Common myeloid progenitor, CD34-positive (primary cell): ENCODE data around the gene NRP2.

ENCODE experiments used
- CTCF ChIA-PET: fragments of 350-600 bp; sonication (Branson Sonifier 250); formaldehyde crosslinking; loops from one replicate; lab custom pipeline; 2021; ENCODE audit warnings: antibody characterized with exemption; lab: Charles Lee
- POLR2A ChIA-PET: fragments of 350-600 bp; sonication (Branson Sonifier 250); formaldehyde crosslinking; loops from one replicate; lab custom pipeline; 2021; ENCODE audit warnings: antibody characterized with exemption; lab: Charles Lee
- DNase-seq, 3 donors: peaks; one replicate each; pipeline versions ENCODE4 v3.0.0 to v3.0.0-alpha.2; 2013
- H3K27ac ChIP-seq, 2 experiments: 1 replicate in 1 of 2; 2 replicates in 1 of 2; pipeline ENCODE4 v1.7.0; 2013; ENCODE audit warnings: inconsistent platforms in 2 of 2, low read length in 2 of 2, mild to moderate bottlenecking in 2 of 2, low read depth in 1 of 2, moderate library complexity in 1 of 2; ENCODE audit not compliant: severe bottlenecking in 2 of 2, insufficient read depth in 1 of 2, poor library complexity in 1 of 2
- H3K27me3 ChIP-seq, 5 experiments: replicated peaks in 2 of 5; 1 replicate in 3 of 5; 2 replicates in 2 of 5; pipeline versions ENCODE4 v1.6.1 to v1.7.0; 2013; ENCODE audit warnings: low read length in 4 of 5, mild to moderate bottlenecking in 2 of 5, moderate library complexity in 2 of 5, inconsistent platforms in 1 of 5; ENCODE audit not compliant: insufficient read depth in 5 of 5, control insufficient read depth in 4 of 5
- H3K36me3 ChIP-seq, 4 experiments: 1 replicate in 2 of 4; 2 replicates in 2 of 4; pipeline versions ENCODE4 v1.6.1 to v1.7.0; 2013; ENCODE audit warnings: low read length in 3 of 4, control low read depth in 1 of 4, mild to moderate bottlenecking in 1 of 4; ENCODE audit not compliant: control insufficient read depth in 4 of 4, insufficient read depth in 4 of 4
- H3K4me1 ChIP-seq, 4 experiments: 1 replicate in 3 of 4; 2 replicates in 1 of 4; pipeline versions ENCODE4 v1.6.1 to v1.7.1; 2013; ENCODE audit warnings: low read length in 3 of 4, mild to moderate bottlenecking in 3 of 4, control low read depth in 1 of 4, inconsistent platforms in 1 of 4, moderate library complexity in 1 of 4; ENCODE audit not compliant: control insufficient read depth in 4 of 4, insufficient read depth in 4 of 4; ENCODE audit errors: control extremely low read depth in 1 of 4
- H3K4me3 ChIP-seq, 7 experiments: 1 replicate in 4 of 7; 2 replicates in 3 of 7; pipeline versions ENCODE4 v1.5.1 to v1.7.0; 2013; ENCODE audit warnings: mild to moderate bottlenecking in 7 of 7, low read length in 6 of 7, moderate library complexity in 6 of 7, inconsistent platforms in 2 of 7, low read depth in 2 of 7, control low read depth in 1 of 7; ENCODE audit not compliant: insufficient read depth in 4 of 7, control insufficient read depth in 1 of 7; ENCODE audit errors: extremely low read depth in 1 of 7
- H3K9me3 ChIP-seq, 5 experiments: 1 replicate in 4 of 5; 2 replicates in 1 of 5; pipeline versions ENCODE4 v1.6.1 to v1.7.1; 2013; ENCODE audit warnings: low read length in 4 of 5, mild to moderate bottlenecking in 2 of 5, inconsistent platforms in 1 of 5, low read depth in 1 of 5, moderate library complexity in 1 of 5; ENCODE audit not compliant: control insufficient read depth in 4 of 5, insufficient read depth in 2 of 5; ENCODE audit errors: control extremely low read depth in 1 of 5
- WGBS: methylation state at CpG from one replicate; pipeline ENCODE4 v1.1.5; 2013; ENCODE audit not compliant: insufficient coverage; 5-methylcytosine and 5-hydroxymethylcytosine counted together

The NRP2 gene

DNA sequence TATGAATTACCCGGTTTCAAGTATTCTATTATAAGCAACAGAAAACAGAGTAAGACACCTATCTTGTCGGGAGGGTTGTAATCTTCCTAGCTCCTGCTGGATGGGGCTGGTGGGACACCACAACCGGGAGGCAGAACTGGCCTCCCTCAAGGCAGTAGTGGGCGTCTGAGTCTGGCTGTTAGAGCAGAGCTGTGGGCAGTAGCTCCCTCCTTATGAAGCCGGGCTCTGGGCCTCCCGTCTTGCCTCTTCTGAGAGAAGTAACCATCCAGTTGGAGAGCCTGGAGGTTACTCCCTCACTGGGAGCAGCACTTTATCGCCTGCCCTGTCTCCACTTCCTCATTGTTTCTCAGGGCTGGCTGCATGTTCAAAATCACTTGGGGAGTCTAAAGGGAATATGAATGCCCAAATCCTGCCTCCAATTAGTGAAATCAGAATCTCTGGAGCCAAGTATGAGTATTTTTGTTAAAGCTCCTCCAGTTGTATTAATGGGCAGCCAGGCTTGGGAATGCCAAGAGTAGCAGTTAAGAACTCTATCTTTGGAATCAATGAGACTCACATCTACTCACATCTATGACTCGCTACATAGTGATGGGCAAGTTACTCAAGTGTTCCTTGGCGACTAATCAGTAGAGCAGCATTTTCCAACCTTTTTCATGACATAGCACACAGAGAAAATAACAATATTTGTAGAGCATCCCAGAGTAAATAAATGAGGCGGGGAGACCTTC is 27.3 kb upstream of the NRP2 start:
- CTCF ChIA-PET, result no interaction called here
- no peak for DNase-seq
- Histone ChIP-seq H3K36me3 (no peaks in the 10 kb centered on the region), H3K27ac (no peak overlapping the region), H3K27me3 (peaks cover 0 to 17% (median 0%) of the 10 kb centered on the region in 5 experiments), H3K9me3 (no peaks in the 10 kb centered on the region), H3K4me1 (no peaks in the 10 kb centered on the region), H3K4me3 (no peak overlapping the region)
- POLR2A ChIA-PET, result no interaction called here
- WGBS, result 93% methylated on average over 6 of the region's 10 CpGs

DNA sequence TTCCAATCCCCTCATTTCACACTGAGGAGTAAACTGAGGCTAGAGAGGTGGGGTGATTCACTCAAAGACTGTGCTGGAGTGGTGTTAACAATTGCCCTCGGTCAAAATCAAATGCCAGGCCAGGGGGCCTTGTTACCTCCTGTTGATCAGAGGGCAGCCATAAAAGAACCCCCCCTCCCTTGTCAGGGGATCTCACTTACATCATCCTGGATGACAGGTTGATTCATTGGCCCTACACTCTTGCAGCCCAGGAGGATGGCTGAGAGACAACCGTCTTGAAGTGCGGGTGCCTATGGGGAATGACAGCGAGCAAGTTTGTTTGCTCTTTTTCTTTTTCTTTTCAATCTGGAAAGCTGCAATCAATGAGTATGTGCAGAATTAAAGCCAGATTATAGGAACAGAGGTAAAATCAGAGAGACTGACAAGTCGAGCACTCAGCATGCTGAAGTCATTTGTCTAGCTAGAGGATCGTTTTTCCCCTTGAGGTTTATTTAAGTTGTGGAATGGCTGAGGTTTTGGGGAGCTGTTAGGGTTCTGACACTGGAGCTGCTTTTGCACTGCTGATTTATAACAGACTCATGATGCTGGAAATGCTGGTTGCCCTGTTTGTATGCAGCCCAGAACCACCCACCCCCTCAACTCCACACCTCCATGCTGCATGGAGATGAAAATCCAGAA is 26.4 kb upstream of the NRP2 start:
- no peaks in the 10 kb centered on the region for H3K36me3 ChIP-seq
- no peak overlapping the region for H3K4me3 ChIP-seq
- no peak for DNase-seq
- H3K27ac ChIP-seq, result no peak overlapping the region
- WGBS, result 92% methylated on average over 6 of the region's 6 CpGs
- peaks cover 0 to 15% (median 0%) of the 10 kb centered on the region in 5 experiments for H3K27me3 ChIP-seq
- ChIA-PET POLR2A (no interaction called here), CTCF (no interaction called here)
- H3K4me1 ChIP-seq, result peaks cover 0 to 5% (median 2%) of the 10 kb centered on the region in 4 experiments
- H3K9me3 ChIP-seq, result no peaks in the 10 kb centered on the region

DNA sequence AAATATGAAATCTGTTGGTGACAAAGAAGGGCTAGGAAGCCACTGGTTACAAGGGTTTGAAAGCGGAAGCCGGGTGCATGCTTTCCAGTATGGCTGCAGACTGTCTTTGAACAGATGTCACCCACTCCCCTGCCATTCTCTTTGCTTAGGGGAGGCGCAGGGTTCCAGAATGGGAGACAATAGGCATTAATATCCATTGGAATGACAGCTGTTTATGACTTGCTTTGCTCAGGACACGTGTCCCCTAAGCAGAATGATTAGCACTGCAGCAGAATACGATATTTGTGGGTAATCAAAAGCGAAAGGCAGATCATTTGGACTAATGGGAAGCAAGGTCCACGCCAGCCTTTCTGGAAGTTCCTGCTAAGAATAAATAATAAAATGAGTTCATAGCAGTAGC is 25.8 kb upstream of the NRP2 start:
- WGBS, result 94% methylated on average over 7 of the region's 7 CpGs
- DNase-seq, result no peak
- ChIA-PET POLR2A (no interaction called here), CTCF (no interaction called here)
- no peak overlapping the region for H3K4me3 ChIP-seq
- H3K36me3 ChIP-seq, result no peaks in the 10 kb centered on the region
- H3K4me1 ChIP-seq, result peaks cover 0 to 10% (median 3%) of the 10 kb centered on the region in 4 experiments
- H3K9me3 ChIP-seq, result no peaks in the 10 kb centered on the region
- peaks cover 0 to 14% (median 0%) of the 10 kb centered on the region in 5 experiments for H3K27me3 ChIP-seq
- H3K27ac ChIP-seq, result no peak overlapping the region

DNA sequence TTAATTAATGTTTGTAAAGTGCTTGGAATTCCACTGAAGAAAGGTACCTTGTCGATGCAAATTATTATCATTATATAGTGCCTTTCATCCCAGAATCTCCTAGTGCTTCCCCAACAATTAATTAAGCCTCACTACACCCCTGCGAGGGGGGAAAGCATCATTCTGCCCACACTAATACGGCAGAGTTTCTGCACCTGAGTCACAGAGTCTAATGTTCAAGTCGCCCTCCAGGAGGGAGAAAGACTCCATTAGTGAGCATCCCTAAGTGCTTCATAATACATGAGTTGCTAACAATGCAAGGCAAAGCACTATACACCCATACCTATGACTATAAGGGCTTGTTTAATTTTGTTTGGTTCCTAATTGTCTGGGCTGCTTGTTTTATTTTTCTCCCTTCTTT is 25.4 kb upstream of the NRP2 start:
- Histone ChIP-seq H3K27ac (no peak overlapping the region), H3K36me3 (no peaks in the 10 kb centered on the region)
- POLR2A ChIA-PET, result no interaction called here

DNA sequence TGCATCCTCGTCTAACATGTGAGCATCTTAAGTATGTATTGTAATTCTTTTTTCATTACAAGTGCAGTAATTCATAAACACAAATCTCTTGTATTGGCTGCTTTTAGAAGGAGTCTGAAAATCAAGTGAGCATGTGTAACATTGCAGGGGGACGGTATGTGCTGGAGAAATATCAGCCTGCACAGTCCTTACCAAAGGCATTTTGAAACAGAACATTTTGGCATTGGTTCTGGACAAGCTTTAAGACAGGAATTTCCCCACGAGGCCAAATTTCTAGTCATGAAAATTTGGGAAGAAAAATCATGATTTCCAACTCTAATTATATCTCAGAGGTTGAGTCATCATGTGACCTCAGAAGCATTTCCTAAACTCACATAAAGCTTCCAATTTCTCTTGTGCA is 24.7 kb upstream of the NRP2 start:
- Histone ChIP-seq H3K36me3 (no peaks in the 10 kb centered on the region), H3K27ac (no peak overlapping the region), H3K4me1 (peaks cover 0 to 10% (median 3%) of the 10 kb centered on the region in 4 experiments), H3K27me3 (peaks cover 0 to 14% (median 0%) of the 10 kb centered on the region in 5 experiments), H3K4me3 (no peak overlapping the region), H3K9me3 (no peaks in the 10 kb centered on the region)
- ChIA-PET CTCF (no interaction called here), POLR2A (no interaction called here)
- 93% methylated on average over 2 of the region's 3 CpGs for WGBS
- DNase-seq, result no peak

More for the DNA sequence above, 25.4 kb upstream of the NRP2 start:
- Histone ChIP-seq H3K9me3 (no peaks in the 10 kb centered on the region), H3K4me1 (peaks cover 0 to 10% (median 3%) of the 10 kb centered on the region in 4 experiments), H3K27me3 (peaks cover 0 to 14% (median 0%) of the 10 kb centered on the region in 5 experiments), H3K4me3 (no peak overlapping the region)
- CTCF ChIA-PET, result no interaction called here
- DNase-seq, result no peak
- 93% methylated on average over 3 of the region's 4 CpGs for WGBS

DNA sequence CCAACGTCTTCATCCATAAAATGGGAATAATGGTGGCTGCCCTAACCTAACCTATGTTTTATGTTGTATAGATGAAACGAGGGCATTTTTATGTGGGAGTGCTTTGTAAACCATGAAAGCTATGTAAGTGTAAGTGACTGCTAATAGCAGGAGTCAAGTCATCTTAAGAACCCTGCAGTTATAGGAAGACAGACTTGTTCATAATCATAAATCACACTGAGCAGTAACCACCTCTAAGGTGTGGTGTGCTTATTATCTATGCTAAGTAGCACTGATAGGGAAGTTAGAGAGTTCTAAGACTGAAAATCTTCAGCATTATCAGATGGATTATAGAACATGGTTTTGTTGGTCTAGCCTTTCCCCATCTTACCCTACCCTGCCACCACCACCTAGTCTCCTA is 24.2 kb upstream of the NRP2 start:
- POLR2A ChIA-PET, result no interaction called here
- no peak for DNase-seq
- WGBS, result 100% methylated on average over 1 of the region's 2 CpGs

DNA sequence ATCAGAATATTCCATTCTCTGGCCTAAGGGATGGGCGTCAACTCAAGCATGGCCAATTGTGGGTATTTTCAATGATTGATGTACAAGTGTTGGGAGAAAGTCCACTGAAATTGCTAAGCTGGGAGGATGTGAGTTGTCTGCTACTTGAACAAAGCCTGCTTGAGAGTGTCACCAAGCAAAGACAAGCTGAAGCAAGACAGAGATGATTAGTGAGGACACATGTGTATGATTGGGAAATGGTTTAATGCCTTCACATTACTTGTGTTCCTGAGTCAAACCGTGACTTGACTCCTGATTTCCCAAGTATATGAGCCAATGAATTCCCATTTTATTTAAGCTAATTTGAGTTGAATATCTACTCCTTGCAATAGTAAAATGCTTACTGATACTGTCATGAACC is 23.7 kb upstream of the NRP2 start:
- no peaks in the 10 kb centered on the region for H3K9me3 ChIP-seq
- POLR2A ChIA-PET, result no interaction called here
- no peak overlapping the region for H3K27ac ChIP-seq
- H3K4me1 ChIP-seq, result peaks cover 0 to 10% (median 3%) of the 10 kb centered on the region in 4 experiments
- no peak for DNase-seq
- H3K4me3 ChIP-seq, result no peak overlapping the region
- WGBS, result 100% methylated on average over 1 of the region's 2 CpGs
- CTCF ChIA-PET, result interaction anchor here (1.2 kb wide), 1 partner anchor 20 kb away, joined by 4 read pairs; no protein-coding TSS in a partner anchor
- no peaks in the 10 kb centered on the region for H3K36me3 ChIP-seq
- H3K27me3 ChIP-seq, result peaks cover 0 to 17% (median 2%) of the 10 kb centered on the region in 5 experiments

More for the DNA sequence above, 24.2 kb upstream of the NRP2 start:
- CTCF ChIA-PET, result no interaction called here
- peaks cover 0 to 10% (median 3%) of the 10 kb centered on the region in 4 experiments for H3K4me1 ChIP-seq
- H3K9me3 ChIP-seq, result no peaks in the 10 kb centered on the region
- peaks cover 0 to 14% (median 2%) of the 10 kb centered on the region in 5 experiments for H3K27me3 ChIP-seq
- no peak overlapping the region for H3K4me3 ChIP-seq
- no peaks in the 10 kb centered on the region for H3K36me3 ChIP-seq
- no peak overlapping the region for H3K27ac ChIP-seq
